Measurements from ENCODE around the gene ST6GALNAC3. TPM values are rescaled to one million over a fixed set of nuclear protein-coding genes. Genes with fewer than 3 reads are reported as not detected.

The ST6GALNAC3 gene
- total and polyA plus RNA-seq, 2 experiments from 2014 or later: 29.4 to 33.3 TPM

- Histone ChIP-seq H2AFZ (no peak overlapping the region), H3K36me3 (replicated peaks; ENCODE audit: insufficient read depth, low read depth) (no peaks in the 10 kb centered on the region), H4K20me1 (ENCODE audit: insufficient read depth, poor library complexity, severe bottlenecking) (no peaks in the 10 kb centered on the region), H3K9me2 (replicated peaks; ENCODE audit: insufficient read depth) (no peaks in the 10 kb centered on the region), H3K79me2 (peaks cover 55% of the 10 kb centered on the region), H3K4me3 (no peak overlapping the region), H3K4me2 (no peak overlapping the region), H3K9me3 (ENCODE audit: low read depth) (no peaks in the 10 kb centered on the region), H3K4me1 (ENCODE audit: insufficient read depth) (no peaks in the 10 kb centered on the region), H3K27me3 (no peaks in the 10 kb centered on the region), H3K27ac (no peak overlapping the region)
- WGBS (ENCODE audit: low lambda C conversion rate, missing lambda C conversion rate): 77% methylated on average over 4 of the region's 4 CpGs
- TF ChIP-seq EZH2 (IDR thresholded peaks at IDR 0.05; ENCODE audit: borderline replicate concordance) (no peak), CTCF (IDR thresholded peaks at IDR 0.05; ENCODE audit: poor library complexity) (no peak), EZH2phosphoT487 (IDR thresholded peaks at IDR 0.05; ENCODE audit: low read depth, severe bottlenecking, unreplicated experiment) (no peak)
- no peak for DNase-seq (ENCODE audit: low spot score)
These were observed 27.0 kb downstream of the ST6GALNAC3 start for GRCh38 chr1:76101548-76101947.

- no peak overlapping the region for H2AFZ ChIP-seq
- H3K79me2 ChIP-seq: peaks cover 60% of the 10 kb centered on the region
- 82% methylated on average over 1 of the region's 1 CpG for whole genome bisulfite sequencing (ENCODE audit: low lambda C conversion rate, missing lambda C conversion rate)
- H3K9me2 ChIP-seq (replicated peaks; ENCODE audit: insufficient read depth): no peaks in the 10 kb centered on the region
- no peaks in the 10 kb centered on the region for H3K9me3 ChIP-seq (ENCODE audit: low read depth)
- H3K27ac ChIP-seq: no peak overlapping the region
- TF ChIP-seq EZH2phosphoT487 (IDR thresholded peaks at IDR 0.05; ENCODE audit: low read depth, severe bottlenecking, unreplicated experiment): no peak
- no peak for TF ChIP-seq EZH2 (IDR thresholded peaks at IDR 0.05; ENCODE audit: borderline replicate concordance)
- TF ChIP-seq CTCF (IDR thresholded peaks at IDR 0.05; ENCODE audit: poor library complexity): no peak
- no peaks in the 10 kb centered on the region for H3K36me3 ChIP-seq (replicated peaks; ENCODE audit: insufficient read depth, low read depth)
- H4K20me1 ChIP-seq (ENCODE audit: insufficient read depth, poor library complexity, severe bottlenecking): no peaks in the 10 kb centered on the region
- no peak overlapping the region for H3K4me2 ChIP-seq
- no peaks in the 10 kb centered on the region for H3K4me1 ChIP-seq (ENCODE audit: insufficient read depth)
- H3K27me3 ChIP-seq: no peaks in the 10 kb centered on the region
- no peak overlapping the region for H3K4me3 ChIP-seq
- DNase-seq (ENCODE audit: low spot score): no peak
These were observed 27.5 kb downstream of the ST6GALNAC3 start for GRCh38 chr1:76102046-76102445.

- DNase-seq (ENCODE audit: low spot score): no peak
- no peak overlapping the region for H3K4me3 ChIP-seq
- H3K79me2 ChIP-seq: peaks cover 57% of the 10 kb centered on the region
- no peak overlapping the region for H2AFZ ChIP-seq
- no peaks in the 10 kb centered on the region for H3K36me3 ChIP-seq (replicated peaks; ENCODE audit: insufficient read depth, low read depth)
- H3K9me3 ChIP-seq (ENCODE audit: low read depth): no peaks in the 10 kb centered on the region
- no peaks in the 10 kb centered on the region for H3K9me2 ChIP-seq (replicated peaks; ENCODE audit: insufficient read depth)
- H3K4me2 ChIP-seq: no peak overlapping the region
- H4K20me1 ChIP-seq (ENCODE audit: insufficient read depth, poor library complexity, severe bottlenecking): no peaks in the 10 kb centered on the region
- no peaks in the 10 kb centered on the region for H3K27me3 ChIP-seq
- H3K27ac ChIP-seq: no peak overlapping the region
- TF ChIP-seq EZH2phosphoT487 (IDR thresholded peaks at IDR 0.05; ENCODE audit: low read depth, severe bottlenecking, unreplicated experiment) (no peak), EZH2 (IDR thresholded peaks at IDR 0.05; ENCODE audit: borderline replicate concordance) (no peak), CTCF (IDR thresholded peaks at IDR 0.05; ENCODE audit: poor library complexity) (no peak)
- no peaks in the 10 kb centered on the region for H3K4me1 ChIP-seq (ENCODE audit: insufficient read depth)
These were observed 28.5 kb downstream of the ST6GALNAC3 start for GRCh38 chr1:76103034-76103433.

- no peak for DNase-seq (ENCODE audit: low spot score)
- Histone ChIP-seq H3K4me3 (no peak overlapping the region), H3K27ac (no peak overlapping the region), H2AFZ (no peak overlapping the region), H3K9me2 (replicated peaks; ENCODE audit: insufficient read depth) (no peaks in the 10 kb centered on the region), H3K27me3 (no peaks in the 10 kb centered on the region), H3K4me1 (ENCODE audit: insufficient read depth) (peaks cover 1% of the 10 kb centered on the region), H3K36me3 (replicated peaks; ENCODE audit: insufficient read depth, low read depth) (no peaks in the 10 kb centered on the region), H3K79me2 (peaks cover 59% of the 10 kb centered on the region), H3K4me2 (no peak overlapping the region), H4K20me1 (ENCODE audit: insufficient read depth, poor library complexity, severe bottlenecking) (no peaks in the 10 kb centered on the region), H3K9me3 (ENCODE audit: low read depth) (no peaks in the 10 kb centered on the region)
- 51% methylated on average over 2 of the region's 2 CpGs for WGBS (ENCODE audit: low lambda C conversion rate, missing lambda C conversion rate)
- TF ChIP-seq CTCF (IDR thresholded peaks at IDR 0.05; ENCODE audit: poor library complexity) (no peak), EZH2 (IDR thresholded peaks at IDR 0.05; ENCODE audit: borderline replicate concordance) (no peak)
These were observed 30.8 kb downstream of the ST6GALNAC3 start for GRCh38 chr1:76105372-76105771.

Data from hepatocyte (in vitro differentiated cells).